Cardiac muscle cell (in vitro differentiated cells and primary cell): ENCODE data around the gene CRYGN. TPM values are rescaled to one million over a fixed set of nuclear protein-coding genes. Genes with fewer than 3 reads are reported as not detected.

Source experiments
- DNase-seq, 2 donors: peaks; one replicate each; pipeline versions ENCODE4 v3.0.0 to v3.0.0-alpha.2; 2010 to 2017; ENCODE audit warnings: low read depth in 1 of 2, low spot score in 1 of 2
- H3K27ac ChIP-seq: fragments of 200-600 bp; sonication (generic); 2 replicates; pipeline ENCODE4 v1.5.1; 2016
- H3K27me3 ChIP-seq: fragments of 200-600 bp; sonication (generic); 2 replicates; pipeline ENCODE4 v1.6.0; 2016; ENCODE audit warnings: control low read depth
- H3K36me3 ChIP-seq: fragments of 200-600 bp; sonication (generic); 2 replicates; pipeline ENCODE4 v1.5.1; 2016; ENCODE audit warnings: control low read depth
- H3K4me1 ChIP-seq: fragments of 200-600 bp; sonication (generic); 2 replicates; pipeline ENCODE4 v1.8.1; 2017; ENCODE audit warnings: low read depth, mild to moderate bottlenecking, mixed run types
- H3K4me3 ChIP-seq: fragments of 200-600 bp; sonication (generic); 2 replicates; pipeline ENCODE4 v1.5.1; 2016; ENCODE audit warnings: mild to moderate bottlenecking
- H3K9me3 ChIP-seq: fragments of 200-600 bp; sonication (generic); 2 replicates; pipeline ENCODE4 v1.5.1; 2017; ENCODE audit warnings: low read depth, mild to moderate bottlenecking, control low read depth
- polyA plus RNA-seq: library from polyadenylated mRNA; unstranded; fragments of >200 nt; fragmentation: Nextera tagmentation; extraction: Ambion mirVana; gene quantifications from 2 replicates; pipeline ENCODE4 v1.2.1, GENCODE V29; 2016
- total RNA-seq: library from RNA; depleted of rRNA; stranded (reverse); fragments of >200 nt; gene quantifications from 2 replicates; pipeline ENCODE4 v1.2.3, GENCODE V29; 2016
- TF ChIP-seq, protein P1 (sequence below): IDR thresholded peaks from 2 replicates; pipeline ENCODE4 v1.5.1; 2012; ENCODE audit warnings: low read depth, mild to moderate bottlenecking, low read length

Gene CRYGN
- total and polyA plus RNA-seq, 2 experiments from 2014 or later, result 0.46 to 1.0 TPM

DNA sequence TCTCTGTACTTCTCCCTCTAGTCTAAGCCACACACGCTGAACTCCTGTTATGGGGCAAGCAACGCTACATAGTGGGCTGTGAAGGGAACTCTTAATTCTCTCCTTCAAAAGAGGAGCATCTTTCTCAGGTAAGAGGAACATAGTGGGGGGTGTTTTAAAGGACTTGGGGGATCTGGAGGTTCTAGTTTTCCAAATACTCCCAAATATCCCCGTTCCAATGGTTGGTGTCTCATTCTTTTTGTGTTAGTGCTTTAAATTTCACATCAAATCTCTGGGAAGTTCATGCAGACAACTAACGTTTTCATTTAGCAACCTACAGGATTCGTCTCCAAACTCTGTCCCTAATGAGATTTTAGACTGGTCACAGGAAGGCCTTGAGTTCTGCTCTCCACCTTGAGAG, 17.7 kb downstream of the CRYGN start:
- Histone ChIP-seq H3K27me3 (no peaks in the 10 kb centered on the region), H3K9me3 (no peaks in the 10 kb centered on the region), H3K4me1 (no peaks in the 10 kb centered on the region), H3K36me3 (no peaks in the 10 kb centered on the region), H3K27ac (peak overlapping the region; percentile 29), H3K4me3 (no peak overlapping the region)
- DNase-seq, result no peak
- TF ChIP-seq, protein P1, sequence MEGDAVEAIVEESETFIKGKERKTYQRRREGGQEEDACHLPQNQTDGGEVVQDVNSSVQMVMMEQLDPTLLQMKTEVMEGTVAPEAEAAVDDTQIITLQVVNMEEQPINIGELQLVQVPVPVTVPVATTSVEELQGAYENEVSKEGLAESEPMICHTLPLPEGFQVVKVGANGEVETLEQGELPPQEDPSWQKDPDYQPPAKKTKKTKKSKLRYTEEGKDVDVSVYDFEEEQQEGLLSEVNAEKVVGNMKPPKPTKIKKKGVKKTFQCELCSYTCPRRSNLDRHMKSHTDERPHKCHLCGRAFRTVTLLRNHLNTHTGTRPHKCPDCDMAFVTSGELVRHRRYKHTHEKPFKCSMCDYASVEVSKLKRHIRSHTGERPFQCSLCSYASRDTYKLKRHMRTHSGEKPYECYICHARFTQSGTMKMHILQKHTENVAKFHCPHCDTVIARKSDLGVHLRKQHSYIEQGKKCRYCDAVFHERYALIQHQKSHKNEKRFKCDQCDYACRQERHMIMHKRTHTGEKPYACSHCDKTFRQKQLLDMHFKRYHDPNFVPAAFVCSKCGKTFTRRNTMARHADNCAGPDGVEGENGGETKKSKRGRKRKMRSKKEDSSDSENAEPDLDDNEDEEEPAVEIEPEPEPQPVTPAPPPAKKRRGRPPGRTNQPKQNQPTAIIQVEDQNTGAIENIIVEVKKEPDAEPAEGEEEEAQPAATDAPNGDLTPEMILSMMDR, result no peak

DNA sequence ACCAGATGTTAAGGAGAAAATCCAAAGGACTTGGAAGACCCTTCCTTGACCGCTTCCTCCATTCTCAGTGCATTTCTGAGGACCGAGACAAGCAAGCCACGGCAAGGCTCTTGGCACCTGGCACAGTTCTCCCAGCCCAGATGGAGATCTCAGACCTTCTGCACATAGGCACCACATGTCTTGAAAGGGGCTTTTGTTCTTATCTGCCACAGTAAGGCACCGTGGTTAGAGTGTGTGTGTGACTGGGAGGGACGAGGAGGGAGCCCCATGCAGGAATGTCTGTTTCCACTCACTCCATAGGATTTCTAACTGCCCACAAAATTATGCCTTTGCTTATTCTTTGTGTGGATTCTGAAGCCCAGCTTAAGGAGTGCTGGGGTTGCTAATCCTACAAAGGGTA, 19.8 kb downstream of the CRYGN start:
- TF ChIP-seq, protein P1, result no peak
- Histone ChIP-seq H3K4me3 (no peak overlapping the region), H3K36me3 (no peaks in the 10 kb centered on the region), H3K27ac (no peak overlapping the region), H3K9me3 (no peaks in the 10 kb centered on the region), H3K4me1 (no peaks in the 10 kb centered on the region), H3K27me3 (no peaks in the 10 kb centered on the region)
- DNase-seq, result no peak

DNA sequence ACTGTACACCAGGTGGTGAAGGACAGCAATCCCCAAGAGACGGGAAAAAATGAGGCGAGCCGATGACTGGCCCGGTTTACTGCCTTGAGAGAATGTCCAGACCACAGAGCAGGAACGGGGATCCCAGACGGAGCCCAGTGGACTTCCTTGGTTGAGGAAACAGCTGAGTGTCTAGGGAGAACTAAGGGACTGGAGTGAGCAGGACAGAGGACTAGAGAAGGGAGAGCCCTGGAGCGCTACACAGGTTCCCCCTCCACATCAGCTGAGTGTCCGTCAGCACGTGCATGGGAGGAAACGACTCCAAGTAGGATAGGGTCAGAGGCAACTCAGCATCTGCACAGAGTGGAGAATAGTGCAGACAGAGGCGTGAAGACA, 23.0 kb downstream of the CRYGN start:
- DNase-seq, result peak in 1 of 2 donors; percentile 78
- no peaks in the 10 kb centered on the region for H3K9me3 ChIP-seq
- TF ChIP-seq, protein P1, result no peak
- no peaks in the 10 kb centered on the region for H3K4me1 ChIP-seq
- H3K27ac ChIP-seq, result no peak overlapping the region
- H3K4me3 ChIP-seq, result no peak overlapping the region
- no peaks in the 10 kb centered on the region for H3K36me3 ChIP-seq
- no peaks in the 10 kb centered on the region for H3K27me3 ChIP-seq

DNA sequence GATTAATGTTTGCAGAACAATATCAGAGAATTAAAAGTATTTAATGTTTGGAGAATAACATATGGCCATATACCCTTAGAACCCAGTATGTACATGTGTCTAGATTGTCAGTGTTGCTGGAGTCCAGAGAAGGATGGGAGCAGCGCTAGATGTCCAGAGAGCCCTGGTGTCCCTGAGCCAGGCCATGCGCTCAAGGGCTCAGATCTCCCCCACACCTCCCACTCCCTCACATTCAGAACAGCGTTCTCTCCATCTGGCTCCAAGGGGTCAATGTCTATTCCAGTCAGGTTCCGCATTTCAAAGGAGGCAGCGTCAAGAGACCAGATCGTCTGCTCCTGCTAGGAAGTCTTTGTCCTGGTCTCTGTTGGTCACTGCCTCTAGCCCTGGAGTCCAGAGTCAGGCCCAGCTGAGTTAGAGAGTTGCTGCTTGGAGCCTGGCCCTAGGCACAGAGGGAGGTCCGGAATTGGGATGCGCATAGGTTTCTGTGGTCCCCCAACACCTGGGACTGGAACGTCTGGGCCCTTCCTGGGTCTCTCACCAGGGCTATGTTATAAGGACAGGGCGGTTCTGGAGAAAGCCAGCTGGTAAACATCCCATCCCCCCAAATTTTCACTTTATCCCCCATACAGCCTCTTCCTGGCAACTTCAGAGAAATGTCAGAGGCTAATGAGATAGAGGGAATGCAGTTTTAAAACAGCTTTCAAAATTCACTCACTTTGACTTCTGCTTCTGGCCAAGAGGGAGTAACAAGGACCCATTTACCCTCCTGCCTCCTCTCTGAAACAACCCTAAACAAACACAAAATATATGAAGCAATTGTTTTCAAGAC, 23.6 kb downstream of the CRYGN start:
- TF ChIP-seq, protein P1, result no peak
- H3K27ac ChIP-seq, result no peak overlapping the region
- H3K36me3 ChIP-seq, result no peaks in the 10 kb centered on the region
- no peaks in the 10 kb centered on the region for H3K9me3 ChIP-seq
- DNase-seq, result no peak
- no peaks in the 10 kb centered on the region for H3K27me3 ChIP-seq
- H3K4me3 ChIP-seq, result no peak overlapping the region
- peaks cover 4% of the 10 kb centered on the region for H3K4me1 ChIP-seq

DNA sequence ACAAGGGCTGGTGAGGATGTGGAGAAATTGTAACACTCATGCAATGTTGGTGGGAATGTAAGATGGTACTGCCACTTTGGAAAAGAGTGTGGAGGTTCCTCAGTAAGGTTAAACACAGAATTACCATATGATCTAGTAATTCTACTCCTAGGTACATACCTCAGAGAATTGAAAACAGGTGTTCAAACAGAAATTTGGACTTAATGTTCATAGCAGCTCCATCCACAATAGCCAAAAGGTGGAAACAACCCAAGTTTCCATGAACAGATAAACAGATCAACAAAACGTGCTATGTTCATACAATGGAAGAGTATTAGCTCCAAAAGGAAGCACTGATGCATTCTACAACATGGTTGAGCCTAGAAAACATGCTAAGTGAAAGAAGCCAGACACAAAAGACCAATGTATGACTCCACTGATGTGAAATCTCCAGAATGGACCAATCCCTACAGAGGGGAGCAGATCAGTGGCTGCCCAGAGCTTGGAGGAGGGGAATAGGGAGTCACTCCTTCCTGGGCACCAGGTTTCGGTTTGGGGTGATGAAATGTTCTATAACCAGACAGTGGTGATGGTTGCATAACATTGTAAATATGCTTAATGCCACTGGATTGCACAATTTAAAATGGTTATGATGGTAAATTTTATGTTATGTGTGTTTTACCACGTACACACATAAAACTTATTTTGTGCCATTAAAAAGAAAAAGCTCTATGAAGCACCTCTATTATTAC, 24.4 kb downstream of the CRYGN start:
- no peak overlapping the region for H3K4me3 ChIP-seq
- no peak overlapping the region for H3K27ac ChIP-seq
- no peaks in the 10 kb centered on the region for H3K27me3 ChIP-seq
- TF ChIP-seq, protein P1, result no peak
- no peaks in the 10 kb centered on the region for H3K9me3 ChIP-seq
- H3K36me3 ChIP-seq, result no peaks in the 10 kb centered on the region
- H3K4me1 ChIP-seq, result peaks cover 4% of the 10 kb centered on the region
- peak in 1 of 2 donors; percentile 91 for DNase-seq
